HG03045 (cell line): ENCODE results near the gene LGR6.

Experiments
- ATAC-seq: cut with Tn5 transposase; IDR thresholded peaks from one replicate; pipeline ENCODE4 v1.9.1; 2021; ENCODE audit warnings: mild to moderate bottlenecking, moderate library complexity; ENCODE audit not compliant: unreplicated experiment

LGR6 gene

DNA sequence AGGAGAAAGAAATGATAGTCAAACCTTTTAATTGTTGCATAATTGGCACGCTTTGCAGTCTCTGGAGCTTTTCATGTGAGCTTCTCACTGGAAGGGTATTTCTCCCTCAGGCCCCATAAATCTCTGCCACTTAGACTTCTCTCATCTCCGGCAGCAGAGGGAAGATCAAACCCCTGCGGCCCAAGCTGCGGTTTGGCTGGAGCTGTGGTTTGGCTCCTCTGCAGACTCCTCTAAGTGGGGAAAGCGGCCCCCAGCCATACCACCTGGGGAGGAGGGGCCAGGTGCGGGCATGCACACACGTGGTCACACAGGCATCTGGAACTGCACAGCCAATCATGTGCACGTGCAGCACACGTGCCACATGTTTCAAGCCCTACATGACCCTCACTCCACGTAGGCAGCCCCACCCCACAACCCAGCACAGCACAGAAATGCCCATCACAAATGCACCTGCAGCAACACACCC is 89.8 kb downstream of the LGR6 start:
- ATAC-seq, result no peak

- no peak for ATAC-seq
Measured at GRCh38 chr1:202283991-202284390, 90.4 kb downstream of the LGR6 start.

DNA sequence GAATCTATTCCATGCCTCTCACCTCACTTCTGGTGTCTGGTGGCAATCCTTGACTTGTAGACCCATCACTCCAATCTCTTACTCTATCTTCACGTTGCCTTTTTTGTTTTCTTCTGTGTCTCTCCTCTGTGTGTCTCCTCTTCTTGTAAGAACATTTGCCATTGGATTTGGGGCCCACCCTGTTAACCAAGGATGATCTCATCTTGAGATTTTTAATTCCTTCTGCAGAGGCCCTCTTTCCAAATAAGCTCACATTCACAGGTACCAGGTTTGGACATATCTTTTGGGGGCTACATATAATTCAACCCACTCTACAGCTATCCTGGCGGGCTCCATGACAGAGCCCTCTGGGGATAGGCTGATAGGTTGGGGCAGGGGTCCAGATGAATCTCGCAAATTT is 92.3 kb downstream of the LGR6 start:
- no peak for ATAC-seq

GRCh38 chr1:202286622-202287097 is 93.1 kb downstream of the LGR6 start:
- ATAC-seq, result no peak

DNA sequence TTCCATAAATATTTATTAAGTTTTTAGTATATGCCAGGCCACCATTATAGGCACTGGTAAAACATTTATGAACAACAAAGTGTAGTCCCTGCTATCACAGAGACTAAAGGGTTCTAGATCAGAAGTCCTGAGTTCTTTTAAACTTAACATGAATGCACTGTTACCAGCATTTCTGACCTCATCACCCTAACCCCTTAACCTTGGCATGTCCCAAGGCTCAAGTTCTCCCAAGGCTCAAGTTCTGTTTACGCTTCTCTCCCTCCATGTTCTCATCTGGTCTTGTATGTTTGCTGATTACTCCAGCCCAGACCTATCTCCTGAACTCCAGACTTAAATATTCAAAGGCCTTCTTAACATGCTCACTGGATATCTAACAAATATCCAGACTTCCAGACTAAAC is 93.6 kb downstream of the LGR6 start:
- no peak for ATAC-seq

GRCh38 chr1:202288177-202288576 is 94.6 kb downstream of the LGR6 start:
- ATAC-seq, result no peak

DNA sequence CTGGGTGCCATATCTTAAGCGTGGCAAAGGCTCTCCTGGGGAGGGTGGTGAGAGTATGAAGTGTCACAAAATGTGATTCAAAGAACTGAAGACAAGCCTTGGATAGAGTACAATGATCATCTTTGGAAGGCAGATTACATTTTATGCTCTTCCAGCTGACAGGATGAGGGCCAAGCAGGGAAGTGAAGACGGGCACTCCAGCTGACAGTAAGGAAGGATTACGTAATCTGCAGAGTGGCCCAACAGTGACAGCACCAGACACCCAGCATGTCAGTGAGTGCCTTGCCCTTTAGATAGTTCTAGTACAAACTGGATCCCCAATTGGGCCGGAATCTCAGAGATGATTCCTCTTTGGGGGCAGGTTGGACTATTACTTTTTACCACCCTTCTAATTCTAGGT is 95.4 kb downstream of the LGR6 start:
- ATAC-seq, result no peak

- no peak for ATAC-seq
Measured at GRCh38 chr1:202291001-202291400, 97.4 kb downstream of the LGR6 start.

- no peak for ATAC-seq
Measured at GRCh38 chr1:202291961-202292712, 98.5 kb downstream of the LGR6 start.

- ATAC-seq, result no peak
Measured at GRCh38 chr1:202292773-202293172, 99.2 kb downstream of the LGR6 start.

- ATAC-seq, result no peak
Measured at GRCh38 chr1:202293569-202293968, 100.0 kb downstream of the LGR6 start.

GRCh38 chr1:202302166-202302565 is 108.6 kb downstream of the LGR6 start:
- ATAC-seq, result no peak

DNA sequence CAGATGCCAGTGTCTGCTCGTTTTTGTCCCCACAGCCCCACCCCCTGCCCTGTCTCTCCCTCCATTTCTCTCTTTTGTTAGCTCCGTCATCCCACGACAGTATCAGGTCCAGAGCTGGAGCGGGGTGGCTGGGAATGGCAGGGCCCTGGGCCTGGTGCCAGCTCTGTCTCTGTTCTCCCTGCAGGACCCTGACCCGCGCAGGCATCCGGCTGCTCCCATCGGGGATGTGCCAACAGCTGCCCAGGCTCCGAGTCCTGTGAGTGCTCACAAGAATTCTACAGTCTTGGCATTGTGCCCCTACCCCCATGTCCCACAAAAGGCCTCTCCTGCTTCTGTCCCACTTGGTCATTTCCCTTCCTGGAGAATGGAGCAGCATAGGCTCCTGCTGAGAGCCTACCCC is 110.8 kb downstream of the LGR6 start:
- no peak for ATAC-seq

- no peak for ATAC-seq
Measured at GRCh38 chr1:202305168-202305567, 111.6 kb downstream of the LGR6 start.

GRCh38 chr1:202306535-202307345 is 113.1 kb downstream of the LGR6 start:
- ATAC-seq, result no peak

DNA sequence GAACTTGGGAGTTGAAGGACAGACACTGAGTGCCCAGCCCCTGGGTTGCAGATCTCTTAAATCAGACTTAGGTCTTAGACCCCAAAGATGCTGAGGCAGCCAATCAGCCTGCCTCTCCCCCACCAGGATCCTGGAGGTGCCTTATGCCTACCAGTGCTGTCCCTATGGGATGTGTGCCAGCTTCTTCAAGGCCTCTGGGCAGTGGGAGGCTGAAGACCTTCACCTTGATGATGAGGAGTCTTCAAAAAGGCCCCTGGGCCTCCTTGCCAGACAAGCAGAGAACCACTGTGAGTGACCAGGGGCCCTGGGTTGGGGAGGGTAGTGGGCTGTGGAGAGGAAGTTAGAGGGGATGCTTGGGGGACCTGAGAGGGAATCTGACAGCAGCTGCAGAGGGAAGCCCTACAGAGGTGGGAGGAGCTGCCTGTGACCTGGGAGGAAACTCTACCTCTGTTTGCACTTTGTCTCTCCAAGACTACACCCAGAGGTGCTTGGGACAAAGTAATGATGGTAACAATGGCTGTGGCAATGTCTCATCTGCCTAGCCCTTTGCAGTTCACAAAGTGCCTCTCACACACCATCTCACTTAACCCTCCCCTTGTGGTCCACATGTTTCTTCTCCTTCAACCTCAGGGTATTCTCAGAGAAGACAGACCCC is 116.6 kb downstream of the LGR6 start:
- ATAC-seq, result no peak

DNA sequence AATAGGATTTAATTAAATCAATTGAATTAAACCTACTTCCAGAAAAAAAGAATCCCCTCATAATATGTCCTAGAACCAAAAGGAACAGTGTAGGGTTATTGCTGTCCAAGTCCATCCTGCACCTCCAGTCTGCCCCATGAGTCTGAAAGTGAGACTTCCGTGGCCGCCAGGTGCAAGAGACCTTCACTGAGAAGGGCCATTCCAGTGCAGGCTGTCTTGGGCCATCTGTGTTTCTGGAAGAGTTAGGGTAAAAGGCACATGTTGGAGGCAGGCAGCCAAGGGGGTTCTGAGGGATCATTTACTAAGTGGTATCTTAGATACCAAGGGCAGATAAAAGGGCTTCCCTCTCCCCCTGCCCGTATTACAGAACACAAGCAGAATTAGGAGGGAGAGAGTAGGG is 117.1 kb downstream of the LGR6 start:
- no peak for ATAC-seq

DNA sequence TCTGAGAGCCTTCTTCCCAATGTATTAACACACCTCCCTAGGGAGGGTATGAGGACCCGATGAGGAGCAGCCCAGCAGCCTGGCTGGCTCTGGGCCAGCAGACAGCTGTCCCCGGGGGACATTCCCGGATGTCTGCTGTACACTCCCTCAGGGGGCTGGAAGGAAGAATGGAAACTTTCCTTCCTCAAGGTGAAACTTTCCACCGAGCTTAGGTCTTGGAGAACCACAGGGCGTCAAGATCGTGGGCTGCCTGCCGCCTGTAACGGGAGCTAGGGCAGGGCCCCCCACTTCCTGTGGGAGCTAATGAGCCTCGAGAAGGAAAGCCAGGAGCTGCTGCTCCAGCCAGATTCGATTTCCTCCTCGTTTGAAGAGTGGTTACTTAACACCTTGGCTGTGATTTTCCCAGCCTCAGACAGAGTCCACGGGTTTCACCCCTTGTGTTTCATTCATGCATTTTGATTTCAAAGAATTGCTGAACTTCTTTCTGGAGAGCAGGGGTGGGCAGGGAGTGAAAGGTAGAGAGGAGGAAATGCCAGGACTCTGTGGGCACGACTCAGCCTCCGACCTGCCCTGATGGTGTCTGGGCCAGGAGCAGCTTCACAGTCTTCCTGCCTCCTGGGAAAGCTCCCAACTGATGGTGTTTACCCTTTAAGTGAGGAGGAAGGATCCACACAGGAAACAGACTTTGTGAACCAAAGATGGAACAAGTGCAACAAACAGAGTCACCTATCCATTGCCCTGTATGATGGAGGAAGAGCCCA is 118.5 kb downstream of the LGR6 start:
- no peak for ATAC-seq

GRCh38 chr1:202315576-202316168 is 122.1 kb downstream of the LGR6 start:
- no peak for ATAC-seq

DNA sequence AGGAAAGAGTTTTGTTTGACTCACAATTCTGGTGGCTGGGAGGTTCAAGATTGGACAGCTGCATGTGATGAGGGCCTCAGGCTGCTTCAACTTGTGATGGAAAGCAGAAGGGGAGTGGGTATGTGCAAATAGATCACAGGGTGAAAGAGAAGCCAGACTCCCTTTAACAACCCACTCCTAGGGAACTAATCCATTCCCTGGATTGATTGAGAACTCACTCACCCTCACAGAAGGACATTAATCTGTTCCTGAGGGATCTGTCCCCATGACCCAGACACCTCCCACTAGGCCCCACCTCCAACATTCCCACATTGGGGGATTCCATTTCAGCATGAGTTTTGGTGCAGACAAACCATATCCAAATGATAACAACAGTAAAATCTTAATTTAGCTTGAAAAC is 122.6 kb downstream of the LGR6 start:
- ATAC-seq, result no peak
